ENCODE measurements around the gene TBC1D25.

TBC1D25 gene

GRCh38 chrX:48492293-48492910, 47.1 kb upstream of the TBC1D25 start:
- DNase-seq (ENCODE audit: low spot score) (no peak), ATAC-seq (ENCODE audit: low read depth) (peak; percentile 35)
- TF ChIP-seq CTCF (IDR thresholded peaks at IDR 0.05; ENCODE audit: poor library complexity, severe bottlenecking): no peak
- no peak overlapping the region for H3K4me3 ChIP-seq (ENCODE audit: severe bottlenecking)
- no peaks in the 10 kb centered on the region for H3K27me3 ChIP-seq (ENCODE audit: insufficient read depth, poor library complexity, severe bottlenecking)
- peaks cover 38% of the 10 kb centered on the region for H3K4me1 ChIP-seq (ENCODE audit: insufficient read depth, poor library complexity, severe bottlenecking)
- H3K36me3 ChIP-seq (ENCODE audit: low read depth): no peaks in the 10 kb centered on the region
- no peaks in the 10 kb centered on the region for H3K9me3 ChIP-seq (ENCODE audit: severe bottlenecking)
- H3K27ac ChIP-seq (ENCODE audit: poor library complexity, severe bottlenecking): peak overlapping the region; percentile 97

GRCh38 chrX:48493890-48494364, 45.6 kb upstream of the TBC1D25 start:
- H3K9me3 ChIP-seq (ENCODE audit: severe bottlenecking): no peaks in the 10 kb centered on the region
- H3K27ac ChIP-seq (ENCODE audit: poor library complexity, severe bottlenecking): peak overlapping the region; percentile 97
- peak; percentile 24 for TF ChIP-seq CTCF (IDR thresholded peaks at IDR 0.05; ENCODE audit: poor library complexity, severe bottlenecking)
- DNase-seq (ENCODE audit: low spot score): no peak
- no peaks in the 10 kb centered on the region for H3K27me3 ChIP-seq (ENCODE audit: insufficient read depth, poor library complexity, severe bottlenecking)
- no peak overlapping the region for H3K4me3 ChIP-seq (ENCODE audit: severe bottlenecking)
- no peaks in the 10 kb centered on the region for H3K36me3 ChIP-seq (ENCODE audit: low read depth)
- no peak for ATAC-seq (ENCODE audit: low read depth)
- H3K4me1 ChIP-seq (ENCODE audit: insufficient read depth, poor library complexity, severe bottlenecking): peaks cover 30% of the 10 kb centered on the region

GRCh38 chrX:48496660-48497059, 42.9 kb upstream of the TBC1D25 start:
- ATAC-seq (ENCODE audit: low read depth): no peak

GRCh38 chrX:48497871-48498270, 41.6 kb upstream of the TBC1D25 start:
- no peak for TF ChIP-seq CTCF (IDR thresholded peaks at IDR 0.05; ENCODE audit: poor library complexity, severe bottlenecking)
- Histone ChIP-seq H3K36me3 (ENCODE audit: low read depth) (no peaks in the 10 kb centered on the region), H3K27me3 (ENCODE audit: insufficient read depth, poor library complexity, severe bottlenecking) (no peaks in the 10 kb centered on the region), H3K4me3 (ENCODE audit: severe bottlenecking) (no peak overlapping the region), H3K4me1 (ENCODE audit: insufficient read depth, poor library complexity, severe bottlenecking) (no peaks in the 10 kb centered on the region), H3K9me3 (ENCODE audit: severe bottlenecking) (no peaks in the 10 kb centered on the region), H3K27ac (ENCODE audit: poor library complexity, severe bottlenecking) (peak overlapping the region; percentile 69)
- ATAC-seq (ENCODE audit: low read depth) (0 out of 3 replicates have a peak, but pooled peaks have one; percentile 14), DNase-seq (ENCODE audit: low spot score) (no peak)

More at GRCh38 chrX:48496660-48497059, 42.9 kb upstream of the TBC1D25 start:
- H3K4me3 ChIP-seq (ENCODE audit: severe bottlenecking): no peak overlapping the region
- DNase-seq (ENCODE audit: low spot score): no peak
- no peaks in the 10 kb centered on the region for H3K36me3 ChIP-seq (ENCODE audit: low read depth)
- H3K9me3 ChIP-seq (ENCODE audit: severe bottlenecking): no peaks in the 10 kb centered on the region
- peaks cover 11% of the 10 kb centered on the region for H3K4me1 ChIP-seq (ENCODE audit: insufficient read depth, poor library complexity, severe bottlenecking)
- no peaks in the 10 kb centered on the region for H3K27me3 ChIP-seq (ENCODE audit: insufficient read depth, poor library complexity, severe bottlenecking)
- TF ChIP-seq CTCF (IDR thresholded peaks at IDR 0.05; ENCODE audit: poor library complexity, severe bottlenecking): no peak
- no peak overlapping the region for H3K27ac ChIP-seq (ENCODE audit: poor library complexity, severe bottlenecking)

- ATAC-seq (ENCODE audit: low read depth): peak; percentile 70
- Histone ChIP-seq H3K4me1 (ENCODE audit: insufficient read depth, poor library complexity, severe bottlenecking) (no peaks in the 10 kb centered on the region), H3K27ac (ENCODE audit: poor library complexity, severe bottlenecking) (peak overlapping the region; percentile 69), H3K36me3 (ENCODE audit: low read depth) (no peaks in the 10 kb centered on the region), H3K27me3 (ENCODE audit: insufficient read depth, poor library complexity, severe bottlenecking) (no peaks in the 10 kb centered on the region), H3K9me3 (ENCODE audit: severe bottlenecking) (no peaks in the 10 kb centered on the region), H3K4me3 (ENCODE audit: severe bottlenecking) (no peak overlapping the region)
- no peak for DNase-seq (ENCODE audit: low spot score)
- no peak for TF ChIP-seq CTCF (IDR thresholded peaks at IDR 0.05; ENCODE audit: poor library complexity, severe bottlenecking)
Measured at GRCh38 chrX:48498374-48498809, 41.1 kb upstream of the TBC1D25 start.
